Body of pancreas (tissue), 4 donors: ENCODE results near the gene DOC2A. TPM values are rescaled to one million over a fixed set of nuclear protein-coding genes. Genes with fewer than 3 reads are reported as not detected.
"Not testable (repeated sequence)": the region's sequence is repeated elsewhere in the genome, so short reads cannot be mapped to it uniquely, and the experiment has no call there.

Experiments
- ATAC-seq: fragments of 150-250 bp; one replicate; pipeline ENCODE4 v1.9.1; 2016
- DNase-seq, 4 donors: peaks; one replicate each; pipeline ENCODE4 v3.0.0-alpha.2; 2019
- H3K27ac ChIP-seq, 4 donors: fragments of 200-600 bp; sonication (generic); 1 replicate in 3 of 4; 2 replicates in 1 of 4; pipeline versions ENCODE4 v1.5.1 to v1.6.1; 2016 to 2019; ENCODE audit warnings: mild to moderate bottlenecking in 1 of 4, mixed read lengths in 1 of 4, moderate library complexity in 1 of 4
- H3K27me3 ChIP-seq, 2 donors: fragments of 200-600 bp; sonication (generic); one replicate each; pipeline ENCODE4 v1.6.0; 2016; ENCODE audit warnings: mild to moderate bottlenecking in 1 of 2
- H3K36me3 ChIP-seq, 2 donors: fragments of 200-600 bp; sonication (generic); replicated peaks in 1 of 2; 2 replicates each; pipeline ENCODE4 v1.5.1; 2016; ENCODE audit warnings: low read depth in 2 of 2; ENCODE audit not compliant: insufficient read depth in 1 of 2
- H3K4me1 ChIP-seq: fragments of 200-600 bp; sonication (generic); one replicate; pipeline ENCODE4 v1.6.0; 2016
- H3K4me3 ChIP-seq, 2 donors: fragments of 200-600 bp; sonication (generic); 1 replicate in 1 of 2; 2 replicates in 1 of 2; pipeline ENCODE4 v1.5.1; 2016 to 2019
- H3K9me3 ChIP-seq, 3 donors: fragments of 200-600 bp; sonication (generic); 1 replicate in 2 of 3; 2 replicates in 1 of 3; pipeline ENCODE4 v1.5.1; 2016
- POLR2A ChIP-seq, 3 donors: fragments of 450-650 bp; IDR thresholded peaks; one replicate each; pipeline ENCODE4 v1.6.1; 2016; ENCODE audit warnings: antibody characterized with exemption in 3 of 3, mild to moderate bottlenecking in 2 of 3
- WGBS, 2 donors: methylation state at CpG; one replicate each; pipeline ENCODE4 v1.1.5; 2017; 5-methylcytosine and 5-hydroxymethylcytosine counted together
- intact Hi-C: fragments of 100-400 bp; cut with DNase I; formaldehyde crosslinking; loops from one replicate; pipeline ENCODE4 v1.15.1; 2023
- total RNA-seq, 2 donors: library from RNA; depleted of rRNA; stranded (reverse); fragments of >200 nt; gene quantifications; one replicate each; pipeline ENCODE4 v1.1.0, GENCODE V29; 2016
- TF ChIP-seq, protein P1 (sequence below), 7 experiments: fragments of 450-650 bp in 4 of 7; fragments of 200-600 bp in 3 of 7; sonication (generic) in 3 of 7; IDR thresholded peaks; one replicate each; pipeline ENCODE4 v1.5.1; 2016 to 2019; ENCODE audit warnings: antibody characterized with exemption in 7 of 7

DOC2A gene
- total RNA-seq, 2 donors from 2014 or later, result 0.78 TPM; not detected in 1

DNA sequence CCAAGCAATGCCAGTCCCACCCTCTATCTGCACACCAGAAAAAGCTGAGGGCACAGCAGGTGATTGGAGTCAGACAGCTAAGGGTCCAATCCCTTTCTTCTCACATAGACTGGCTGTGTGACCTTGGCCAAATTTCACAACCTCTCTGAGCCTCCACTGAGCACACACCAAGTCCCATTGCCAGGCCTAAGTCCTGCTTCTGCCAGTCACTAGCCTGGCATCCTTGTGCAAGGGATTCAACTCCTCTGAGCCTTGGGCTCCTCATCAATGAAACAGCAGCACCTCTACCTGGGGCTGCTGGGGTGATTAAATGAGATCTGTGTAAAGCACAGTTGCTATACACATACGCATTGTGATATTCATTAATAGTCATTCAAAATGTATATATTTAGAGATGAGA is 35.8 kb upstream of the DOC2A start:
- Histone ChIP-seq H3K9me3 (no peaks in the 10 kb centered on the region), H3K4me3 (no peak overlapping the region), H3K4me1 (no peaks in the 10 kb centered on the region), H3K27ac (no peak overlapping the region), H3K27me3 (no peaks in the 10 kb centered on the region), H3K36me3 (no peaks in the 10 kb centered on the region)
- ATAC-seq, result no peak
- TF ChIP-seq POLR2A (IDR thresholded peaks at IDR 0.05), result no peak
- TF ChIP-seq, protein P1, sequence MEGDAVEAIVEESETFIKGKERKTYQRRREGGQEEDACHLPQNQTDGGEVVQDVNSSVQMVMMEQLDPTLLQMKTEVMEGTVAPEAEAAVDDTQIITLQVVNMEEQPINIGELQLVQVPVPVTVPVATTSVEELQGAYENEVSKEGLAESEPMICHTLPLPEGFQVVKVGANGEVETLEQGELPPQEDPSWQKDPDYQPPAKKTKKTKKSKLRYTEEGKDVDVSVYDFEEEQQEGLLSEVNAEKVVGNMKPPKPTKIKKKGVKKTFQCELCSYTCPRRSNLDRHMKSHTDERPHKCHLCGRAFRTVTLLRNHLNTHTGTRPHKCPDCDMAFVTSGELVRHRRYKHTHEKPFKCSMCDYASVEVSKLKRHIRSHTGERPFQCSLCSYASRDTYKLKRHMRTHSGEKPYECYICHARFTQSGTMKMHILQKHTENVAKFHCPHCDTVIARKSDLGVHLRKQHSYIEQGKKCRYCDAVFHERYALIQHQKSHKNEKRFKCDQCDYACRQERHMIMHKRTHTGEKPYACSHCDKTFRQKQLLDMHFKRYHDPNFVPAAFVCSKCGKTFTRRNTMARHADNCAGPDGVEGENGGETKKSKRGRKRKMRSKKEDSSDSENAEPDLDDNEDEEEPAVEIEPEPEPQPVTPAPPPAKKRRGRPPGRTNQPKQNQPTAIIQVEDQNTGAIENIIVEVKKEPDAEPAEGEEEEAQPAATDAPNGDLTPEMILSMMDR (IDR thresholded peaks at IDR 0.05), result no peak
- intact Hi-C loops, result loop anchor here (10.0 kb wide), 1 partner anchor 578 kb away; no protein-coding TSS in a partner anchor
- DNase-seq, result no peak
- WGBS, 2 donors, result 89 to 100% methylated on average over 1 of the region's 1 CpG

DNA sequence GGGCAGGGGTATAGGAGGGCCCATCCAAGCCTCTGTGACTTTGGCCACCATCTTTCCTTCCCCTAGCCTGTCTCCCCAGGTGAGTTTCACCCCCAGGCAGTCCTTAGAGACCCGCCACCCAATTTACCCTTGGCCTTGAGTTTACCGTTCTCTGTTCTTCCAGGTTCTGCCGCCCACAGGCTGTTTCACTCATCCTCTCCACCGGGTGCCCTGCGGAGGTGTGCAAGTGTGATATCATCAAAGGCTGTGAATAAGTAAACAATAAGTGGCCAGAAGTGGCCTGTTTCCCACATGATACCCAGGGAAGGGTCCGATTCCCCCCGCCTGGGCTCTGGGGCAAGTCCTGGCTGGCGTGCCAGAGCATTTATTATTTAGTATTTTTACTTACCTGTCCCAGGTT is 35.4 kb upstream of the DOC2A start:
- no peak for DNase-seq
- TF ChIP-seq, protein P1 (IDR thresholded peaks at IDR 0.05), result no peak
- no peak for TF ChIP-seq POLR2A (IDR thresholded peaks at IDR 0.05)
- no peaks in the 10 kb centered on the region for H3K36me3 ChIP-seq
- no peak for ATAC-seq
- WGBS, 2 donors, result 46 to 47% methylated on average over 8 of the region's 8 CpGs
- H3K4me1 ChIP-seq, result no peaks in the 10 kb centered on the region
- no peak overlapping the region for H3K27ac ChIP-seq
- H3K4me3 ChIP-seq, result no peak overlapping the region
- intact Hi-C loops, result loop anchor here (10.0 kb wide), 1 partner anchor 579 kb away; no protein-coding TSS in a partner anchor
- no peaks in the 10 kb centered on the region for H3K9me3 ChIP-seq
- H3K27me3 ChIP-seq, result no peaks in the 10 kb centered on the region

DNA sequence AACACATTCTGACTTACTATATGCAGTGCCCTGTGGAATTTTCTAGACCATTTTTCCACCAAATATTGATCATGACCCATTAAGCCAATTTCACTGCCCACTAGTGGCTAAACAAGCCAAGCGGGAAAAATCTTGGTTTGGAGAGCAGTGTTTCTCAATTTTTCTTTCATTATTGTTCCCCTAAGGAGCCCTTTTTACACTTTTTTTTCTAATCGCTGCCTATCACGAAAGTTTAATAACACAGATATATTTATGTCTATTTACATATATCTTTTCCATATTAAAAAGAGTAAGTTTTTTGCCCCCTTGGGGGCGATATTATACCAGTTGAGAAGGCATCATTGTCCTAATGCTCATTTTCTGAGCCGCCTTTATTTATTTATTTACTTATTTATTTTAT is 31.0 kb upstream of the DOC2A start:
- H3K4me1 ChIP-seq, result no peaks in the 10 kb centered on the region
- peak in 1 of 4 donors; percentile 13 for DNase-seq
- WGBS, 2 donors, result 8 to 12% methylated on average over 5 of the region's 5 CpGs
- no peaks in the 10 kb centered on the region for H3K36me3 ChIP-seq
- intact Hi-C loops, result loop anchor here (10.0 kb wide), 1 partner anchor 583 kb away; no protein-coding TSS in a partner anchor
- no peak overlapping the region for H3K4me3 ChIP-seq
- no peaks in the 10 kb centered on the region for H3K27me3 ChIP-seq
- peak; percentile 55 for ATAC-seq
- no peaks in the 10 kb centered on the region for H3K9me3 ChIP-seq
- TF ChIP-seq POLR2A (IDR thresholded peaks at IDR 0.05), result no peak
- TF ChIP-seq, protein P1 (IDR thresholded peaks at IDR 0.05), result peak in 6 of 7 experiments; percentile 38 to 66 (median 54)
- H3K27ac ChIP-seq, result no peak overlapping the region

DNA sequence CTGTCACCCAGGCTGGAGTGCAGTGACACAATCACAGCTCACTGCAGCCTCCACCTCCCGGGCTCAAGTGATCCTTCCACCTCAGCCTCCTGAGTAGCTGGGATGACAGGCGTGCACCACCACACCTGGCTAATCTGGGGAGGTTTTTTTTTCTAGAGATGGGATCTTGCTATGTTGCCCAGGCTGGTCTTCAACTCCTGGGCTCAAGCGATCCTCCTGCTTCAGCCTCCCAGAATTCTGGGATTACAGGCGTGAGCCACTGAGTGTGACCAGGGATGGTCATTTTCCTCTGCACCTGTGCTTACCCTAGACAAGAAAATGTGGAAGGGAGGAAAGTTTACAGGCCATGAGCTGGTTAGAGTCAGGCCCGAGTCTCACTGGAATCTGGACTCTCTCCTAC is 29.9 kb upstream of the DOC2A start:
- DNase-seq, H3K4me3 ChIP-seq, ATAC-seq, H3K36me3 ChIP-seq, H3K27ac ChIP-seq, H3K4me1 ChIP-seq, H3K9me3 ChIP-seq, H3K27me3 ChIP-seq: not testable (repeated sequence)
- WGBS, 2 donors, result 64 to 74% methylated on average over 5 of the region's 5 CpGs
- intact Hi-C loops, result loop anchor here (10.0 kb wide), 1 partner anchor 584 kb away; no protein-coding TSS in a partner anchor

DNA sequence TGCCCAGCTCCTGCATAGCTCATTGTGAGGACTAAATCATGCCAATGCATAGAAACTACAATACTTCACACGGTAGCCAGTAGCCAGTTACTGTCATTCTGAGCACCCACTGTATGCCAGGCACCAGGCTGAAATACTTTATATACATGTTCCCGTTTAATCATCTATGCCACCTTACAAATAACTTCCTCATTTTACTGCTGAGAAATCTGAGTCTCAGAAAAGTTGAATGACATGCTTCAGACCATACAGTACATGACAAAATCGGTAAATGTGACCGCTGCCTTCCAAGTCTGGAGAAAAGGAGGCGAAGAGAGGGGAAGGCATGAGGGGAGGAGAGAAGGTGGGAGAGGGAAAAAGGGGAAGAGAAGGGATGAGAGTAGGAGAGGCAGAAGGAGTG is 29.4 kb upstream of the DOC2A start:
- H3K4me3 ChIP-seq, result no peak overlapping the region
- no peak overlapping the region for H3K27ac ChIP-seq
- intact Hi-C loops, result loop anchor here (10.0 kb wide), 1 partner anchor 585 kb away; no protein-coding TSS in a partner anchor
- no peaks in the 10 kb centered on the region for H3K27me3 ChIP-seq
- DNase-seq (no peak), ATAC-seq (no peak)
- no peaks in the 10 kb centered on the region for H3K36me3 ChIP-seq
- TF ChIP-seq, protein P1 (IDR thresholded peaks at IDR 0.05), result no peak
- TF ChIP-seq POLR2A (IDR thresholded peaks at IDR 0.05), result no peak
- WGBS, 2 donors, result 52 to 57% methylated on average over 5 of the region's 5 CpGs
- H3K4me1 ChIP-seq, result no peaks in the 10 kb centered on the region
- no peaks in the 10 kb centered on the region for H3K9me3 ChIP-seq
